ENCODE data around the gene ANAPC15.

The ANAPC15 gene

GRCh38 chr11:72124046-72124445 is 11.6 kb upstream of the ANAPC15 start:
- no peak for DNase-seq

- DNase-seq: no peak
These were observed 10.7 kb upstream of the ANAPC15 start for GRCh38 chr11:72123117-72123653.

DNA sequence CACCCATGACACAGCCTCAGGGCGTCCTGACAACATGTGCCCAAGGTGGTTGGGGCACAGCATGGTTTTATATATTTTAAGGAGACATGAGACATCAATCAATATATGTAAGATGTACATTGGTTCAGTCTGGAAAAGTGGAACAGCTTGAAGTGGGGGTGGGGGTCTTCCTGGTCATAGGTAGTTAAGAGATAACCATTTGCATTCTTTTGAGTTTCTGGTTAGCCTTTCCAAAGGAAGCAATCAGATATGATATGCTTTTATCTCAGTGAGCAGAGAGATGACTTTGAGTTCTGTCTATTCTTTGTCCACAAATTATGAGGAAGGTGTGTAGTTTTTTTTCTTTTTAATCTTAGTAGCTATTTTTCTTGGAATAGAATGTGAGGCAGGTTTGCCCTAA is 10.1 kb upstream of the ANAPC15 start:
- DNase-seq: no peak

DNA sequence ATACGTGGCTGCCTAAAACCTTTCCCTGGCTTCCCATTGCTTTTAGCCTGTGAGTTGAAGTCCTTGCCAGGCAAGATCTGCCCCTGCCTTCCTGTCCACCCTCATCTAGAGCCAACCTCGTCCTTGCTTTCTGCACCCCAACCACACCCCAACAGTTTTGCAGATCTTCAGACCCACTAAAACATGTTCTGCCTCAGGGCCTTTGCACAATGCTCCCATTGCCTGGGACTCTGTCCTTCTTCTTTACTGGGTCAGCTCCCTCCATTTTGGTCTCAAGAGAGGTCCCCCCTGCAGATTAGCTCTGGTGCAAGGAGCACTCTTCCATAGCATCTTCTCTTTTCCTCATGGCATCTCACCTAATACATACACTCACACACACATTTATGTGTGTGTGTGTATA is 8.4 kb upstream of the ANAPC15 start:
- no peak for DNase-seq

DNA sequence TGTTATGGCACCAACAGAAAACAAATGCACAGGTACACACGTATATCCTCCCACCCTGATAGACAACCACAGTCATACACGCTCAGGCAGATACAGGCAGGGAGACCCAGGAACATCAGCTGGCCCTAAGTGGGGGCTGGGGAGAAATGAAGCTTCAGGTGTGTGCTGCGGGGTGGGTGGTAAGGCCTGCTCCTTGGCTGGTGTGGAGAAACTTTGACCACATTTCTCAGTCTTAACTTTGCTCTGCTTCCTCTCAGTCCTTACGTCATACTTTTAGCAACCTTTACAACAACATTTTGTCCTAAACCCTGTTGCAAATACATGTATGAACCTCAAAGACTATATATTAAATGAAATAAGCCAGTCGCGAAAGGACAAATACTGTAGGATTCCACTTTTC is 6.7 kb upstream of the ANAPC15 start:
- DNase-seq: no peak

DNA sequence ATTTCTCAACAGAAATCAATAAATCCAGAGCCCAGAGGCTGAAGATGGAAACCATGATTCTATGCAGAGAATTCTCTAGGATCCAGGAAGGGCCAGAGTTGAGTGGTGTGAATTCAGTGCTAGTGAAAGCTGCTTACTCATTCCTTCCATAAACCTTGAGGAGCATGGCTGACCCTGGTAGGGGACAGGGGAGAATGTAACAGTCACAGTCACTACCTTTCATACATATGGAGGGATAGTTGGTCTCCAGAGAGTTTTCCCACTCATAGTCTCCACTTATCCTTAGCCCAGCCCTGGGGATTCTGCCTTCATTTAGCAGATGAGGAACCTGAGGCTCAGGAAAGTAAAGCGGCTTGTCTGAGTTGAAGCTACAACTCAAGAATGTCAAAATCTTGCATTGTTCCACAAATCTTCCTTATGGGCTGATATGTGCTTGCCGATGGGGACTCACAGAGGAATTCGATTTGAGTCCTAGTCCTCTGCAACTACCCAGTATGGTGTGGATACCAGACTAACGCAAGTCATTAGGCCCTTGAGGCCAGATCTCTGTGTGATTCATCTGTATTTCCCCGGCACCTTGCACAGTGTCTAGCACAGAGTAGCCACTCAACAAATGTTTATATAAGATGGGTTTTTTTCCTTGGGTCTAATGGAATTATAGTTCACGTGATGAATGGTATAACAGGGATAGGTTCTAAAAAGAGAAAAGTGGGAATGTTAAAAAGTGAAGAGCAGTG is 3.7 kb upstream of the ANAPC15 start:
- DNase-seq: no peak

GRCh38 chr11:72114570-72114969 is 2.1 kb upstream of the ANAPC15 start:
- no peak for DNase-seq

DNA sequence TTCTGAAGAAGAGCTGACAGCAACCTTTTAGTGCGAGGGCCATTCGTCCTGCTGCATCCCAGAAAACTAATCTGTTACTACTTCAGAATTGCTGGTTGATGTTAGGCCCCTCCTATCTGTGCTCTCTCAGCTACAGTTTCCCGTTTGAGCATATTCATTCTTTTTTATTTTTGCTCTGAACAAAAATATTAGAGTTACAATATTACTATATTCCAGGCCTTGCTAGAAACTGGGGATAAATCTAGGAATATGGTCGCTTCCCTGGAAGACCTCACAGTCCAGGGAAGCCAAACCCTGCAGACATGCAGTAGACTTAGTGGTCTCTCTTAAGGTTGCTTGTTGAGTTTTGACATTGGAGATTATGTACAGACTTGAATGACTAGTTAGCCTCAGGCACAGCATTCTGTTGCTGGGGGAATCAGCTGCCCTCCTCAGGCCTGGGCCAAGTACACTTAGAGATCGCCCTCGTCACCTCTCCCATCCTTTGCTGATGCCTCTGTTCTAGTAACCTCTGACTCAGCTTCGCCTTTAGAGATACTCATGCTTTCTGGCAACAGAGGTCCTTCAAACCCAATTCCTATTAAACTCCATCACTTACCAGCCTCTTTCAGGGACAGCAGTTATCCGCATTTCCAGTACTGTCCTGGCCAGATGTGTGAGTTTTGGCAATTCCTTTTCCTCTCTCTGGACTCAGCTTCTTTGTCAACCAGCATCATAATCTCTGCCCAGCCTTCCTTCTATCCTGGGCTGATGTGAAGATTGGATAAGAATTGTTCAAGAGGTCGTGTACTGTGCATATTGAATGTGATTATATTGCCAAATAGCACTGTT is 698 bp upstream of the ANAPC15 start:
- DNase-seq: peak; percentile 35

- no peak for DNase-seq
These were observed 974 bp downstream of the ANAPC15 start for GRCh38 chr11:72111300-72112142.

- no peak for DNase-seq
These were observed 6.6 kb downstream of the ANAPC15 start, which contains the start of gene TOMT for GRCh38 chr11:72105888-72106287. Gene TOMT (plus strand): TSS chr11:72105924. CDS start chr11:72105952, 28 bp downstream.

DNA sequence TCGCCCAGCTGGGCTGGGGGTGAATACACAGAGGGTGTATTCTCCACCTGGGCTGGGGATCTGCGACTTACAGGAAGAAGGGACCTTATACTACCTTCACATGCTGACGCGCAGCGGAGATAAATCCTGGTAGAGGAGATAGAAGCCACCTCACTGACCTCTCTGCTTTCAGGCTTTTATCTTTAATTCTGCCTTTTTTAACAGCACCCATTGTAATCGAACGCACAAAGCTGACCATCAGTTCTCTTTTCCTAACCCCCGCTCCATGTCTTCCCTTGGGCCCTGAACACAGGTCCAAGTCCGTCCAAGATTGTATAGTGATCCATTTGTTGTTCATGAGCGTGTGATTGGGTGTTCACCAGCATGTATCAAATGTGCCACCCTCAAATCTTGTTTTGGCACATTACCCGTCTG is 8.7 kb downstream of the ANAPC15 start:
- no peak for DNase-seq

DNA sequence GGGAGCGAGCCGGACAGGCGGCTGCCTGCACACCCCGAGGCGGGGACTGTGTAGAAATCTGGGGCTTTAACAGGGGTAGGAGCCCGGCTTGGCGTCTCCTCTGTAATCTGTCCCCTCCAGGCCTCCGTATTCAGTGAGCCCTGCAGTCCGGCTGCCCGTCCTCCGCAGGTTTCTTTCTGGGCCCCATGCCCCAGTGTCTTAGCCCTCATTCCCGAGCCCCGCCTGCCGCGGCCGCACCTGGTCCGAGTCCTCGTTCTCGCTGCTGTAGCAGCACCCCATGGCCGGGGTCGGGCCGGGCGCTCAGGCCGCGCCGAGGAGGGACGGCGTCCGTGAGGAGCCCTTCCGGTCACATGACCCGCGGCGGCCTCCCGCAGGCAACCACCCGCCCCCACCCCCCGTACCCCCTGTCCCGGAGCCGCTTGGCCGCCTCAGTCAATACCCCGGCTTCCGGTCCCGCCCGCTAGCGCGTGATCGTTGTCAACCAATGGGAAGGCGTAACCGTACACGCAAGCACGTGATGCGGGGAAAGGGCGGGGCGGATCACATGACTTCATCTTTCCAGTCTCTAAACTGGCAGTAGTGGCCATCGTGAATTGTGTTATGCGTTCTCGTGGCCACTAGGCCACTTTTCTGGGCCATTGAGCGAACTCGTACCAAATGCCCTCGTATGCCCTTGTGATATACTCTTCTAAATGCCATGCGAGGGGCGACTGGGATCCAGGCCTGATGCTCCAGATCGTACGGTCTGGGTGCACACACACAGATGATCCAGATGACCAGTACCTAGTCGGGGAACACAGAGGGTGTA is 9.3 kb downstream of the ANAPC15 start, which contains the start of gene LAMTOR1:
LAMTOR1 (minus strand) TSS at position 352 of the 808 bp plus-strand sequence; CDS start at position 279, 73 bp downstream.
- peak; percentile 97 for DNase-seq

GRCh38 chr11:72102631-72102945 is 9.9 kb downstream of the ANAPC15 start:
- no peak for DNase-seq

- DNase-seq: no peak
These were observed 10.3 kb downstream of the ANAPC15 start for GRCh38 chr11:72102162-72102561.

GRCh38 chr11:72100462-72100861 is 12.0 kb downstream of the ANAPC15 start:
- DNase-seq: no peak

DNA sequence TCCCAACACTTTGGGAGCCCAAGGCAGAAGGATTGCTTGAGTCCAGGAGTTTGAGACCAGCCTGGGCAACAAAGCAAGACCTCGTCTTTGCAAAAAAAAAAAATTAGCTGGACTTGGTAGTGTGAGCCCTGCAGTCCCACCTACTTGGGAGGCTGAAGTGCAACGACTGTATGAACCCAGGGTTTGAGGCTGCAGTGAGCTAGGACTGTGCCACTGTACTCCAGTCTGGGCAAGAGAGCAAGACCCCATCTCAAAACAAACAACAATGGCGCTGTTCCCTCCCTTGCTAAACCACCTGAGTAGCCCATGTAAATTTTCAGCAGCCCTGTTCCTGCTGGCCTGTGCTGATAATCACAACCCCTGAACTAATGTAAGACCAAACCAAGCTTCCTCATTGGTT is 12.5 kb downstream of the ANAPC15 start:
- no peak for DNase-seq

DNA sequence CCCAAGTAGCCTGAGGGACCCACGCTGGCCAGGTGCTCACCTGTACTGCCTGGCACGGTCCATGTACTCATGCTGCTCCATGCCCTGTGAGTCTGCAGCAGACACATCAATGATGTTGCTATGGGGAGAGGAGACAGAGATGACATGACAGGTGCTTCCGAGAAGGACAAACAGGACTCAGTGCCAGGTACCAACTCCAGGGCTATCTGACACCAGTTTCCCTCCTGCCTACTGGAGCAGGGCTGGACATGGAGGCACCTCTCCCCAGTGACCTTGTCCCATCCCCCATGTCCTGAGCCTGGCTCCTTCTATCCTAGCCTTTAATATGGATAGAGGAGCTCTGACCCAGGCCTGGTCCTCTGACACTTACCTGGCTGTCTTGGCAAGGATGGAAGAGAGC is 13.8 kb downstream of the ANAPC15 start:
- DNase-seq: no peak

DNA sequence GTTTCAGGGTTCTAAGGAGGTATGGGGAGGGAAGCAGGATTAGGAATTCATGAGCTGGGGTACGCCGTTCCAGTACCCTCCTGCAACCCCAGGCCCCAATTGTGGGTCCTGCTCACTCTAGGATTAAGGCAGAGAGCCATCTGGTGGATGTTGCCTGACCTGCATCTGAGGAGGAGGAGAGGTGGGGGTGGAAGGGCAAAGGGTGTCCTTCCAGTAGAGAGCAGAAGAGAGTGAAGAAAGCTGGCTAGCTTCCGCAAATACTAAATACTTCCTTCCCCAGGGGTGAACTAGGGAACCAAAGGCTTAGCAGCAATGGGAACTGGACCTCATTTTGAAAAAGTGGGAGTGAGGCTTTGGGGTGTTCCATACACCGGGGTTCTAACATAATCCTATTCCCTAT is 21.2 kb downstream of the ANAPC15 start:
- DNase-seq: peak; percentile 46

DNA sequence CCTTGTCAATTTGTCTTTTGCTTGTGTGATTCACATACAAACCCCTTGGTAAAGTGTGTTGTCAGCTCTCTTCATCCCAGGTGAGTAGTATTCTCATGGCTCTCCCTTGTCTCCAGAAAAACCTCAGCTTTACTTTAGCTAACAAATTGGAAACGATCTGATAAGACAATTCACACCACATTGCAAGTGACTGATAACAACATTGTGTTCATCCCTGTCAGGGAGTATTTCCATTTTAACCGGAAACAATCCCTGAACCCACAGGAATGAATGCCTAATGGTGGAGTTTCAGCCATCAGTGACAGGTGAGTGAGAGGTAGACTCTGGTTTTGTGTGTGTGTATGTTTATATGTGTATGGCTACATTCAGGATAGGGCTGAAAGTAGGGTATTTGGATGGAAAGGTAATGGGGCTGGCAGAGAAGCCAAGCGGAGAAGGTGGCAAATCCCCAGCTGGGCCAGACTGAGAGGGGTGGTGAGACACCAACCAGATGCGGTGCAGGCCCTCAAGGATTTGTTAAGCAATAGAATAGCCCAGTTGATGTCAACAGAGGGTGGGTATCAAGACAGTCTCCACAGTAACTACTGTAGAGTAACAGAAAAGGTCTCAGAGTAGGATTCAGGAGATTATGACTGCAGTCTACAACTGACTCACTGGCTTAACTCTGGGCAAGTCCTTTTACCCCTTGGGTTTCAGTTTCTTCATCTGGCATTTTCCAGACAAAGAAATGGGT is 24.3 kb downstream of the ANAPC15 start:
- DNase-seq: no peak

- peak; percentile 74 for DNase-seq
These were observed 26.7 kb downstream of the ANAPC15 start for GRCh38 chr11:72085621-72086351.

- peak; percentile 95 for DNase-seq
These were observed 27.5 kb downstream of the ANAPC15 start for GRCh38 chr11:72084965-72085364.

Measured in NCI-H2171 treated with DMSO at 0.1 percent for 48 hours (cell line).